ENCODE results near the gene APCDD1. TPM values are rescaled to one million over a fixed set of nuclear protein-coding genes. Genes with fewer than 3 reads are reported as not detected.

Gene APCDD1
- total RNA-seq: not detected in 2 replicates

DNA sequence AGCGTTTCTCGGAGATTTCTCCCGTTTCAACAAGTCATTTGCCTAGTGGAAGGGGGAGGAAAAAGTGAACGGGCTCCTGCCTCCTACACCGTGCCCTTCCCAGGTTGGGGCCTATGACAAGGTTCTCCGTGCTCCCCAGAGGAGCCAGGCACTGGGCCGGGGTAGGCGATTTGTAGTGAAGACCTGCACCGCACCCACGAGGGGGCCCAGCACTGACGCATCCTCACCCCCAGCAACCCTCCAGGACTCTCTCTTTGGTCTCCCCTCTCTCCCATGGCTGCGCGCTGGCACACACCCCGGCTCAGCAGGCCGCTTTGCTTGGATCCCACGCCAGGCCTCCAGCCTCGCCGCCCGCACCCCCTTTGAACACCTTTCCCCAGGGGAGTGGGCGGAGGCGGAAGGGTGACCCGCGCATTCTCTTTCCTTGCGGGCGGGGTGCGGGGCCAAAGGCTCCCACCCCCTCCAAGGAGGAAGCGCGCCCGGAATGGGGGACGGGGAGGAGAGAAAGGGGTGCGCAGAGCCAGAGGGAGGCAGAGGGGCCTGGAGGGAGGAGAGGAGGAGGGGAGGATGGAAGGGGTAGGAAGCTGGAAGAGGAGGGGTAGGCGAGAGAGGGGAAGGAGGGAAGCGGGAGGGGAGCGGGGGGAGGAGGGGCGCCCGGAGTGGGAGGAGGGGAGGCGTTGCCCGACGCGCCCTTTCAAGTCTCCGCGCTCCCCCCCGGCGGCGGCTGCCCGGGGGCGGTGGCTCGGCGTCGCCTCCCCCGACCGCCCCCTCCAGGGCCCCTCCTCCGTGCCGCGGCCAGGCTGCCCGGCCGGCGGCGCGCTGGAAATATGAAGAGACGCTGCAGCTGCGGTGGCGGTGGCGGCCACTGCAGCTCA is at the start of gene APCDD1:
Gene APCDD1, plus strand, starts transcription at position 830 of the 875 bp plus-strand sequence. CDS start 347 bp downstream, outside the sequence.
- Mint-ChIP-seq H3K4me1 (peaks cover 4% of the 10 kb centered on the region), H3K9me3 (no peaks in the 10 kb centered on the region), H3K4me3 (peak within 1 kb of the TSS; percentile 47), H3K27ac (no peak within 1 kb of the TSS), H3K36me3 (ENCODE audit: low read depth) (peaks cover 2% of the 10 kb centered on the region), H3K27me3 (peaks cover 59% of the 10 kb centered on the region)
- intact Hi-C loops (cut with micrococcal nuclease): no loop called here
- no peak for DNase-seq

DNA sequence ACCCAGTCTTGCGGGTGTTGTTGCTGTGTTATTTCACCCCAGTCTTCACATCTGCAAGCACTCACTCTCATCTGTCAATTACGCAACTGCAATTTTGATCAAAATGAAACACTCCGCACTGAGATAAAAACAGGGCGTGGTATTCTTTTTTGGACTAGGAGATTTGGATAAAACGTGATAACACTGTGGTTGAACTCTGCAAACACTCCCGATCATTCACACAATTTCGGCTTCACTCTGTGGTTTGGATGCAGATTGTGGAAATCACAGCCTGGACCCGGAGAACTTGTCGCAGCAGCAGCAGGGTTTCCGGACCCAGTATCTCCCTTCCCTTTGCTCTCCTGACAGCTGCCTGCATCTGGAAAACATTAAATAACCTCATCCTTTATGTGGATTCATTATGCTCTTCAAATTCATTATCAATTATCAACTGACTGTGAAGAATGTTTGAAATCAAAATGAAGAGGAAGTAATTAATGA is 49.4 kb upstream of the APCDD1 start:
- H3K27ac Mint-ChIP-seq: no peak overlapping the region
- H3K27me3 Mint-ChIP-seq: peaks cover 13% of the 10 kb centered on the region
- no peaks in the 10 kb centered on the region for H3K9me3 Mint-ChIP-seq
- DNase-seq: no peak
- no peaks in the 10 kb centered on the region for H3K36me3 Mint-ChIP-seq (ENCODE audit: low read depth)
- no peak overlapping the region for H3K4me3 Mint-ChIP-seq
- intact Hi-C loops (cut with micrococcal nuclease): no loop called here
- no peaks in the 10 kb centered on the region for H3K4me1 Mint-ChIP-seq

DNA sequence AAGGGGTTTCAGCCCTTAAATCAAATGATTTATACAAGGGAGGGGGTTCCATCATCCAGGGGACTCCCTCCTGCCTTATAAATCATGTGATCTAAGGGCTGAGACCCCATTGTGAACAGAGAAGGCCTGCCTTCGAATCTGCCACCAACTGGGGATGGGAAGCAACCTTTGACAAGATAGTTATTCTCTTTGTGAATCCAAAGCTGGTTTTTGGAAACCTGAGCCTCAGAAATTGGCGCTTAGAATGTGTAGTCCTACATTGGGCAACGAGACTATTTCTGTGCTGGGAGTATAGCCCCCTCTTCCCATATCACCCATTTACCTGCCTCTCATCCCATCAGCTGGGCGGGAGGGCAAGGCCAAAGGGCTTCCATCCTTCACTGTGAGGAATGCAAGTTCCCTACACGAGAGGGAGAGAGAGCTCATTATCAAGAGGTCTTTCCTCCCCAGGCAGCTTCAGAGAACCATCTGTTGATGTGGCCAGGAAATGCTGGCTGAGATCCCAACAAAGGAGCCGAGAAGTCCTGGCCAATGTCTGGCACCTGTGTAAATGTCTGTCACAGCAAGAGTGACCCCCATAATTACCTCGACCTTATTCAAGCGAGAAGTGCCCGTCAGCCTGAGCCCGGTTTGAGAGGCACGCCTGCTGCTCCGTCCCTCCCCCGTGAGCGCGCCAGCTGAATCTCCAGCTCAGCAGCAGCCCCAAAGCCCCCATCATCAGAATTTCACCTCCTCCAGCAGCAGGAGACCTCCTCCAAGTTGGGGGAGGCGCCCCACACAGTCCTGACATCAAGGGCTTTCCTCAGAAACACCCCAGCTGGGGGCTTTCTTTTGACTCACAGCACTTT is 48.4 kb upstream of the APCDD1 start:
- H3K4me3 Mint-ChIP-seq: no peak overlapping the region
- H3K27ac Mint-ChIP-seq: no peak overlapping the region
- no peaks in the 10 kb centered on the region for H3K36me3 Mint-ChIP-seq (ENCODE audit: low read depth)
- H3K27me3 Mint-ChIP-seq: peaks cover 13% of the 10 kb centered on the region
- H3K4me1 Mint-ChIP-seq: no peaks in the 10 kb centered on the region
- no peaks in the 10 kb centered on the region for H3K9me3 Mint-ChIP-seq
- intact Hi-C loops (cut with micrococcal nuclease): no loop called here
- no peak for DNase-seq

DNA sequence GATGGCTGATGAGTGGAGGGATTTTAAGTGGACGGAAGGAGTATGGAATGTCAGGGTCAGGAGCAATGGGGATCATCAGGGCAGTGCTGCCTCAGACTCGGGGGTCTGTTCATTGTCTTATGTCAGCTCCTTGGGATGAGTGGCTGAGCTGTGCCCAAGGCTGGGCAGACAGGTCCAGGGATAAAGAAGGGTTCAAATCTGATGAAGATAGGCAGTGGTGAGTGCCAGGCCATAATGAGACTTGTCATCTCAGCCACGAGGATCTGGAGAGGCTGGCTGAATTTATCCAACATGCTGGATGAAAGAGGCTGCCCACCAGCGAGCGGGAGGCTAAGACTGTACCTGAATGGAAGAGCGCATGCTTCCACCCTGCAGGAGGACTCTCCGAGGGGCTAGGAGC is 46.3 kb upstream of the APCDD1 start:
- intact Hi-C loops (cut with micrococcal nuclease): no loop called here
- H3K27me3 Mint-ChIP-seq: peaks cover 8% of the 10 kb centered on the region
- no peak overlapping the region for H3K4me3 Mint-ChIP-seq
- no peaks in the 10 kb centered on the region for H3K36me3 Mint-ChIP-seq (ENCODE audit: low read depth)
- H3K4me1 Mint-ChIP-seq: no peaks in the 10 kb centered on the region
- no peaks in the 10 kb centered on the region for H3K9me3 Mint-ChIP-seq
- H3K27ac Mint-ChIP-seq: no peak overlapping the region
- DNase-seq: no peak

DNA sequence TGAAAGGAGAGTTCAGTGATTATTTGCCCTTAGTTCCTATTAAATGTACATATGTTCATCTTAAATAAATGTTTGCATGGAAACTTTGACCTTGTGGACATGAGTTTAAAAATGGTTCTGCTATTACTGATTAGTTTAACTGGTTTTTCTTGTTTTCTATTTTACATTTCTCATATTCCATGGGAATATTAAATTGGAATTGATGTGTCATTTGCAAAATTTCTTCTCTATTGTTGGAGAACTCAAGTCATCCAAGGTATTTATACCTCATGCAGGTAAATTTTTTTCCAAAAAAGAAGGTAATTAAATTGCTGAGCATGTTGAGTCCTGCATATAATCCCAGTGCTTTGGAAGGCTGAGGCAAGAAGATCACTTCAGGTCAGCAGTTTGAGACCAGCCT is 45.4 kb upstream of the APCDD1 start:
- no peak overlapping the region for H3K27ac Mint-ChIP-seq
- no peaks in the 10 kb centered on the region for H3K36me3 Mint-ChIP-seq (ENCODE audit: low read depth)
- H3K4me3 Mint-ChIP-seq: no peak overlapping the region
- H3K9me3 Mint-ChIP-seq: no peaks in the 10 kb centered on the region
- H3K4me1 Mint-ChIP-seq: no peaks in the 10 kb centered on the region
- DNase-seq: no peak
- H3K27me3 Mint-ChIP-seq: peaks cover 8% of the 10 kb centered on the region
- intact Hi-C loops (cut with micrococcal nuclease): no loop called here

DNA sequence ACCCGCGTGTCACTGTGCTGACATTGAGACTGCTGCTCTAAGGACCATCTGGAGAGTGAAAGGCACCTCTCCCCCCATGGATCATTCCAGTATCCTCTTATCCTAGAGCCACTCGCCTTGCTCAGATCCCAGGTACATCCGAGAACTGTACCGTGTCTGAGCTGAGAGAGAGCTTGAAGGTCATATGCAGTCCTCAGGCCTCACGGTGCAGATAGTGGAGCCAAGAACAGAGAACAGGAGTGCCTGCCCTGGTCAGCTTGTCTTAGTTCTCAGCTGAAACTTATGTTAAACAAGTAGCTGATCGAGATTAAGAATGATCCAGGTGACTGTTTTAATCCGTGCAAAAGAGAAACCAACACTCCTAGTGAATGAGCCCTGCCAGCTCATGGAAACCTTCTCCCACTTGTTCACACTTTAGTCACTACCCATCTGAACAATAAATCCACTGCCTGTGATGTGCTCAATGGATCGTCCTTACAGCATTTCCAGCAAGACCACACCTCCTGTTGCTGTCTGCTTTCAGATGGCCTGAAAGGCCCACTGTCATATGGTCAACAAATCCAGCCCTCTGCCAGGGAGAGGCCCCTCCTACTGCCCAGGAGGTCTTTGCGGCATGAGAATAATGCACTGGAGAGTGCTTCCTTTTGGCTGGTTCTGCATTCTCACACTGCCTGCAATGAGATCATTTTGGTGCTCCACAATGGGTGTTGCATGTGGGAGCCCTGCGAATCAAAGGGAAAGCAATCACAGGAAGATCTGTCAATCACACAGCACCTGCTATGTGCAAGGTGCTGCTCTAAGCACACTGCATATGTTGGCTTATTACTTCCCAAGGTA is 43.7 kb upstream of the APCDD1 start:
- intact Hi-C loops (cut with micrococcal nuclease): no loop called here
- H3K4me3 Mint-ChIP-seq: no peak overlapping the region

DNA sequence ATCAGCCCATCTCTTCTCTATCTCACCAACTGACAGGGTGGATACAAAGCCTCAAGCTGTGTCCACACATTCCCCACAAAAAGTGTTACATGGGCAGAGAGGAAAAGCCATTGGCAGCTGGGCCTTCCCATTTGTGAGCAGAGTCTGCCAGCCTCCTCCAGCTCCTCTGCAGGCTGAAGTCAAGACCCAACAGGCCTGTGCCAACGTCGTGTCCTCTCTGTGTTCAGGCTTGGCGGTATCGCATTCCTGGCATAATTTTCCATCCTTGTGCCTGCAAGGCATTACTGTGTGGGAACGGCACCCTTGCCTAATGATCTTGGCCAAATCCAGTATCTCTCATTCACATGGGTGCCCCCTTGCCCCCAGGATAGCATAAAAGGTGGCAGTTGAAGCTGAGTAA is 41.5 kb upstream of the APCDD1 start:
- no peak overlapping the region for H3K4me3 Mint-ChIP-seq
- DNase-seq: no peak
- no peak overlapping the region for H3K27ac Mint-ChIP-seq
- no peaks in the 10 kb centered on the region for H3K4me1 Mint-ChIP-seq
- no peaks in the 10 kb centered on the region for H3K36me3 Mint-ChIP-seq (ENCODE audit: low read depth)
- no peaks in the 10 kb centered on the region for H3K9me3 Mint-ChIP-seq
- intact Hi-C loops (cut with micrococcal nuclease): no loop called here
- no peaks in the 10 kb centered on the region for H3K27me3 Mint-ChIP-seq

More for the DNA sequence above, 43.7 kb upstream of the APCDD1 start:
- Mint-ChIP-seq H3K27ac (no peak overlapping the region), H3K36me3 (ENCODE audit: low read depth) (no peaks in the 10 kb centered on the region), H3K27me3 (no peaks in the 10 kb centered on the region), H3K9me3 (no peaks in the 10 kb centered on the region), H3K4me1 (no peaks in the 10 kb centered on the region)
- no peak for DNase-seq

DNA sequence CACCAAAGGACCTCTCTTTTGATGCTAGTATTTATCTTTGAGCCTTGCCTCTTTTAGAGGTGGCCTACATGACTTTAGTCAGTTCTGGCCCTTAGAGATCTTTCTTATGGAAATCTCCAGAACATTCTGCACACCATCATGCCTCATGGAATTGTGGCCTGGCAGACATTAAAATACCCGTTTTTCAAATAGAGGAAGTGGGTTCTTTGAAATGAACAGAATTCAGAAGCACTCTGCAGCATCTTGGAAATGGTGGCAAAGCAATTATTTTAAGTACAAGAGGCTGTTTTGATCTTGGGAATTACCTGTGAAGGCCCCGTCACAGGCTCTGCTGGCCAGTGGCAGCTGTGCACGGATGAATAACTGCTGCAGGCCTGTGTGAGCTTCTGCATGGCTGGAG is 40.7 kb upstream of the APCDD1 start:
- Mint-ChIP-seq H3K4me1 (no peaks in the 10 kb centered on the region), H3K27ac (no peak overlapping the region), H3K27me3 (no peaks in the 10 kb centered on the region), H3K4me3 (no peak overlapping the region), H3K9me3 (no peaks in the 10 kb centered on the region), H3K36me3 (ENCODE audit: low read depth) (no peaks in the 10 kb centered on the region)
- DNase-seq: no peak
- intact Hi-C loops (cut with micrococcal nuclease): no loop called here

DNA sequence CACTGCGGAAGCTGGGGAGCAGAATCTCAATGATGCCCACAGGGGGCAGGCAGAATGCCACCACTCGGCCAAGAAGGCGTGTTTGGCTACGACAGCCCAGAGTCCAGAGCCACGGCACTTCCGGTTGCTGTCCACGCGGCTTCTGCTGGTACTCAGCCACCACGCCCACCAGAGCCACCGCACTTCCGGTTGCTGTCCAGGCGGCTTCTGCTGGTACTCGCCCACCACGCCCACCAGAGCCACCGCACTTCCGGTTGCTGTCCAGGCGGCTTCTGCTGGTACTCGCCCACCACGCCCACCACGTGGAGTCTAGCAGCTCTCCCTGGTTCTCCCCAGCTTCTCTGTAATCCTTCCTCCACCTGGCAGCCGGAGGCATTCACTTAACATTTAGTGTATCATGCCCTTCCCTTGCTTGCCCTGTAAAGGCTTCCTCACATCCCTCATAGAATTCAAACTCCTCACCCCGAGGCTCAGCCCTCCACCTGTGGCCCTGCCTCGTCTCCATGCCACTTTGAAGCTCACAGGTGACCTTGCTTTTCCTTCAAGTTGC is 40.1 kb upstream of the APCDD1 start:
- DNase-seq: no peak
- H3K36me3 Mint-ChIP-seq (ENCODE audit: low read depth): no peaks in the 10 kb centered on the region
- intact Hi-C loops (cut with micrococcal nuclease): no loop called here
- H3K9me3 Mint-ChIP-seq: no peaks in the 10 kb centered on the region
- no peak overlapping the region for H3K4me3 Mint-ChIP-seq
- no peaks in the 10 kb centered on the region for H3K27me3 Mint-ChIP-seq
- H3K4me1 Mint-ChIP-seq: no peaks in the 10 kb centered on the region
- H3K27ac Mint-ChIP-seq: no peak overlapping the region

DNA sequence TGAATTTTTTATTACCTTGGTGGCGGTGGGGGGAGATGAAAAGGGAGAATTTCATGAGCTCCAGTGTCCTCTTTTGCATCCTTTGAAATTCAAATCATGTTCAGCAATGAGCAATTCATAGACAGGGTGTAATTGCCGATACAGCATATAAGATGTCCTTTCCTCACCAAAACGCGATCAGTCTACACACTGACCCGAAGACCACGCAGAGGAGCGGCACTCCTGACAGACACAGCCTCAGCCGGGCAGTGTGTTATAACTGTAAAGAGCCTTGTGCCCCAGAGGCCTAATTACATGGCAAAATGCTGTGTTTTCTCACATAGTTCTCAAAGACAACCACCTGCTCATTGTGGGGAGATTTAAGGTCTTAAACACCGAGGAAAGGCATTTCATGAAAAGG is 38.4 kb upstream of the APCDD1 start:
- H3K9me3 Mint-ChIP-seq: peaks cover 6% of the 10 kb centered on the region
- no peaks in the 10 kb centered on the region for H3K4me1 Mint-ChIP-seq
- no peaks in the 10 kb centered on the region for H3K27me3 Mint-ChIP-seq
- H3K27ac Mint-ChIP-seq: no peak overlapping the region
- H3K4me3 Mint-ChIP-seq: no peak overlapping the region
- H3K36me3 Mint-ChIP-seq (ENCODE audit: low read depth): no peaks in the 10 kb centered on the region
- no peak for DNase-seq
- intact Hi-C loops (cut with micrococcal nuclease): no loop called here

DNA sequence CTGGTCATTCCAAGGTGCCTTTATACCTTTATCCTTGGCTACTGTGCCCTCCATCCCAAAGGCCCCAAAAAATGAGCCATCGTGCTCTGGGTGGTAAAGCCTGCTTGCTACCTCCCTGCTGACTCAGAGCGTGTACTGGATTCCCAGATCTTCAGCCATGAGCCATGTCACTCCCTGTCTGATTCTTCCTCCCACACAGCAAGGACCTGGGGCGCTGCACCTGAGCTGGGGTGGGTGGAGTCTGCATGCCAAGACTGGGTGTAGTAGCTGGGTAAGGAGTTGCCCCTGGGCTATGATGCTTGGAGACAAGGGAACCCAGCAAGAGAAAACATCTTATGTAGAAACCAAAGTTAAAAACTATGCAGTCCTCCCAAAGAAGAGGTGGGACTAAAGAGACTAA is 37.2 kb upstream of the APCDD1 start:
- Mint-ChIP-seq H3K27me3 (no peaks in the 10 kb centered on the region), H3K9me3 (peaks cover 6% of the 10 kb centered on the region), H3K4me3 (no peak overlapping the region), H3K27ac (no peak overlapping the region), H3K36me3 (ENCODE audit: low read depth) (no peaks in the 10 kb centered on the region), H3K4me1 (no peaks in the 10 kb centered on the region)
- DNase-seq: no peak
- intact Hi-C loops (cut with micrococcal nuclease): no loop called here

DNA sequence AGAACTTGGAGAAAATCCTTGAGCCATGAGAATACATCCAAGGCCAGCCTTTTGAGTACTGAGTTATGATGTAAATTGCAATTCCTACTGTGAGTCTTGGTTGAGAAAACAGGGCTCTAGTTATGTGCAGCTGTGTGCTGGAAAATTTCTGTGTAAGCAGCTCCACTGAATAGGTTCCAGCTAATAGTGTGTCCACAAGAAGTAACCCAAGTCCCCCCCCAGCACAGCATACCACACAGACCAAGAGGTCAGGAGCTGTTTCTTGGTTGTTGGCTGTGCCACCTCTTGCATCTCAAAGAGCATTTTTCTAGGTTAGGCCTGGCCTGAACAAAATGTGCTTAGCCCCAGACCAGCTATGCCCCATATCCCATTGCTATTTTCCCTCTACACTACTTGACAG is 36.8 kb upstream of the APCDD1 start:
- DNase-seq: no peak
- Mint-ChIP-seq H3K9me3 (peaks cover 6% of the 10 kb centered on the region), H3K4me3 (no peak overlapping the region), H3K36me3 (ENCODE audit: low read depth) (no peaks in the 10 kb centered on the region), H3K27ac (no peak overlapping the region), H3K27me3 (no peaks in the 10 kb centered on the region), H3K4me1 (no peaks in the 10 kb centered on the region)
- intact Hi-C loops (cut with micrococcal nuclease): no loop called here

DNA sequence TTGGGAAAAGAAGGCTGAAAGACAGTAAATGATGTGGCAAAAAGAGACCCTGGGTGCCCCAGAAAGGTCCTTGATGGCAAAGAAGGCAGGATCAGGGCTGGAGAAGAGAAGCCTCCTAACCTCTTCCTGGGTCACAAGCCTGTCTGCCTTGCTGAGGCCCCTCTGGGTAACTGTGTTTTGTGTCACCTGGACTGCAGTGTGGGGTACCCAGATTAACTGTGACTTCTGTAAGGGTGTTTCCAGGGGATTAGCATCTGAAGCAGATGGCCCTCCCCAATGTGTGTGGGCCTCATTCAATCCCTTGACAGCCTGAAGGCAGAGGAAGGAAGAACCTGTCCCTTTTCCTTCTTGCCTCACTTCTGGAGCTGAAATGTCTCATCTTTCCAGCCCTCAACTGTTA is 35.6 kb upstream of the APCDD1 start:
- no peak for DNase-seq
- H3K27ac Mint-ChIP-seq: no peak overlapping the region
- no peaks in the 10 kb centered on the region for H3K36me3 Mint-ChIP-seq (ENCODE audit: low read depth)
- H3K9me3 Mint-ChIP-seq: peaks cover 6% of the 10 kb centered on the region
- no peak overlapping the region for H3K4me3 Mint-ChIP-seq
- H3K4me1 Mint-ChIP-seq: no peaks in the 10 kb centered on the region
- intact Hi-C loops (cut with micrococcal nuclease): no loop called here
- no peaks in the 10 kb centered on the region for H3K27me3 Mint-ChIP-seq
